HepG2 (cell line): ENCODE data around the gene TBC1D10B. TPM values are rescaled to one million over a fixed set of nuclear protein-coding genes. Genes with fewer than 3 reads are reported as not detected.

Experiments used
- ARNT ChIP-seq: fragments of 450-650 bp; IDR thresholded peaks from 2 replicates; pipeline ENCODE4 v1.6.1; 2017
- BRD4 ChIP-seq: sonication (generic); formaldehyde crosslinking; IDR thresholded peaks from 2 replicates; pipeline ENCODE4 v1.4.0; 2020; ENCODE audit warnings: missing genetic modification reagents
- CHCHD3 ChIP-seq: sonication (generic); formaldehyde crosslinking; IDR thresholded peaks from 2 replicates; pipeline ENCODE4 v1.8.0; 2022; ENCODE audit warnings: mild to moderate bottlenecking, missing genetic modification reagents, moderate library complexity
- ELF4 ChIP-seq: sonication (generic); formaldehyde crosslinking; IDR thresholded peaks from 2 replicates; pipeline ENCODE4 v1.5.0; 2020; ENCODE audit warnings: missing genetic modification reagents, mild to moderate bottlenecking, moderate library complexity, borderline replicate concordance
- HNRNPL ChIP-seq: fragments of 200-400 bp; formaldehyde crosslinking; IDR thresholded peaks from 2 replicates; pipeline ENCODE4 v1.6.1; 2017; ENCODE audit warnings: mild to moderate bottlenecking, low read depth, low read length
- HNRNPUL1 ChIP-seq: fragments of 200-400 bp; formaldehyde crosslinking; IDR thresholded peaks from 2 replicates; pipeline ENCODE4 v1.6.1; 2017; ENCODE audit warnings: low read depth, mild to moderate bottlenecking, low read length, moderate library complexity
- HOXA7 ChIP-seq: sonication (generic); formaldehyde crosslinking; IDR thresholded peaks from 2 replicates; pipeline ENCODE4 v1.8.1; 2022; ENCODE audit warnings: mild to moderate bottlenecking, missing genetic modification reagents, moderate library complexity
- SP2 ChIP-seq: sonication (generic); formaldehyde crosslinking; IDR thresholded peaks from 2 replicates; pipeline ENCODE4 v1.5.1; 2020; ENCODE audit warnings: mild to moderate bottlenecking, missing genetic modification reagents
- TBL1XR1 ChIP-seq: fragments of 150-350 bp; IDR thresholded peaks from 2 replicates; pipeline ENCODE4 v1.6.1; 2014; ENCODE audit warnings: borderline replicate concordance, low read length; ENCODE audit not compliant: partially characterized antibody
- U2AF2 ChIP-seq: fragments of 200-400 bp; formaldehyde crosslinking; IDR thresholded peaks from 2 replicates; pipeline ENCODE4 v1.6.1; 2017; ENCODE audit warnings: low read depth, mild to moderate bottlenecking, low read length
- ZFP1 ChIP-seq: IDR thresholded peaks from 2 replicates; pipeline ENCODE4 v1.6.1; 2016
- ZIK1 ChIP-seq: sonication (generic); formaldehyde crosslinking; IDR thresholded peaks from 2 replicates; pipeline ENCODE4 v1.5.0; 2020; ENCODE audit warnings: mild to moderate bottlenecking, low read depth, missing genetic modification reagents, borderline replicate concordance
- ZNF335 ChIP-seq: sonication (generic); formaldehyde crosslinking; IDR thresholded peaks from 2 replicates; pipeline ENCODE4 v1.4.0; 2020; ENCODE audit warnings: missing genetic modification reagents
- polyA plus RNA-seq, 8 experiments: library from polyadenylated mRNA; depleted of rRNA in 3 of 8; stranded (reverse) in 7 of 8; unstranded in 1 of 8; fragments of >200 nt; fragmentation: Illumina TruSeq in 4 of 8; extraction: Trizol in 4 of 8; gene quantifications; 2 replicates each; pipeline versions ENCODE4 v1.2.1 to v1.2.3, GENCODE V29; 2011 to 2016; ENCODE audit warnings: low read depth in 4 of 8, missing spikeins in 1 of 8, mixed read lengths in 1 of 8; ENCODE audit not compliant: insufficient read depth in 1 of 8
- total RNA-seq, 5 experiments: library from RNA; depleted of rRNA; stranded (reverse); fragments of >200 nt; fragmentation: Illumina TruSeq; extraction: Trizol; gene quantifications; 2 replicates each; pipeline ENCODE4 v1.2.3, GENCODE V29; 2016; ENCODE audit warnings: low read depth in 1 of 5
- TF ChIP-seq, protein P1 (sequence below): sonication (generic); formaldehyde crosslinking; IDR thresholded peaks from 2 replicates; pipeline ENCODE4 v1.4.0; 2020; ENCODE audit warnings: missing genetic modification reagents, mild to moderate bottlenecking, borderline replicate concordance
- TF ChIP-seq, protein P2 (sequence below): sonication (generic); formaldehyde crosslinking; IDR thresholded peaks from 2 replicates; pipeline ENCODE4 v1.4.0; 2020; ENCODE audit warnings: missing genetic modification reagents, borderline replicate concordance
- TF ChIP-seq, protein P3 (sequence below): sonication (generic); formaldehyde crosslinking; conservative IDR thresholded peaks from 2 replicates; pipeline ENCODE4 v1.4.0; 2020; ENCODE audit warnings: missing genetic modification reagents
- TF ChIP-seq, protein P4 (sequence below): sonication (generic); formaldehyde crosslinking; conservative IDR thresholded peaks from 2 replicates; pipeline ENCODE4 v1.8.0; 2022; ENCODE audit warnings: low read depth, missing genetic modification reagents
- TF ChIP-seq, protein P5 (sequence below): IDR thresholded peaks from 2 replicates; pipeline ENCODE4 v1.6.1; 2016; ENCODE audit warnings: mild to moderate bottlenecking

Gene TBC1D10B
- total and polyA plus RNA-seq, 2 of the 13 experiments (the other 11 are each of a cell fraction or from before 2014, with no cell fraction given): 15.7 to 24.8 TPM

DNA sequence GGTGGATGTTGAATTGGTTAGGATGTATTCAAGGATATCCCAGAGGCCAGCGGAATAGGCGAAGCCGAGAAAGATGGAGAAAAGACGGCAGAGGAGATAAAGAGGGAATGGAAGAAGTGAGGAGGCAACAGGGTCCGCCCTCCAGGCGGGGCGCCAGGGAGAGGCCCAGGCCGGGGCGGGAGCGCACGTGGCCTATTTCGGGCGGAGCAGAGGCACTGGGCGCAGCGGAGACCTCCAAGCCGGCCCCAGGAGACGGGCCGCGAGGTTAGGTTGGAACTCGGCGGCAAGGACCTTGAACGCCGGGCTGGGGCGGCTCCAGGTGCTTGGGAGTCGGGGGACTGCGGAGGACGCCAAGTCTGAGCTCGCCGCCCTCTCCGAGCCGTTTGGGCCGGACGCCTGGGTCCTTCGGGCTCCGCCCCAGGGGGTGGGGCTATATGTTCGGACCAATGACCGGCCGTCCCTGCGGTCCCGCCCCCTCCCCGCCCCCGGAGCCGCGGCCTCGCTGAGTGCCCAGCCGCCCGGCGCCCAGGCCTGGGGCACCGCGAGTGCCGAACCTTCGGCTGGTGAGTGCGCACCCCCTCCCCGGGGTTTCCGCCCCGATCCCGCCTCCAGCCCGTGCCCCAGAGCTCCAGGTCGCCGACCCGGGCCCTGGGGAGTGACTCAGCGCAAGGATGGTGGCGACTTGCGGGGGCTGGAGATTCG is 37.0 kb upstream of the TBC1D10B start, which contains the start of gene ZNF771 (continued):
- TF ChIP-seq, protein P1, sequence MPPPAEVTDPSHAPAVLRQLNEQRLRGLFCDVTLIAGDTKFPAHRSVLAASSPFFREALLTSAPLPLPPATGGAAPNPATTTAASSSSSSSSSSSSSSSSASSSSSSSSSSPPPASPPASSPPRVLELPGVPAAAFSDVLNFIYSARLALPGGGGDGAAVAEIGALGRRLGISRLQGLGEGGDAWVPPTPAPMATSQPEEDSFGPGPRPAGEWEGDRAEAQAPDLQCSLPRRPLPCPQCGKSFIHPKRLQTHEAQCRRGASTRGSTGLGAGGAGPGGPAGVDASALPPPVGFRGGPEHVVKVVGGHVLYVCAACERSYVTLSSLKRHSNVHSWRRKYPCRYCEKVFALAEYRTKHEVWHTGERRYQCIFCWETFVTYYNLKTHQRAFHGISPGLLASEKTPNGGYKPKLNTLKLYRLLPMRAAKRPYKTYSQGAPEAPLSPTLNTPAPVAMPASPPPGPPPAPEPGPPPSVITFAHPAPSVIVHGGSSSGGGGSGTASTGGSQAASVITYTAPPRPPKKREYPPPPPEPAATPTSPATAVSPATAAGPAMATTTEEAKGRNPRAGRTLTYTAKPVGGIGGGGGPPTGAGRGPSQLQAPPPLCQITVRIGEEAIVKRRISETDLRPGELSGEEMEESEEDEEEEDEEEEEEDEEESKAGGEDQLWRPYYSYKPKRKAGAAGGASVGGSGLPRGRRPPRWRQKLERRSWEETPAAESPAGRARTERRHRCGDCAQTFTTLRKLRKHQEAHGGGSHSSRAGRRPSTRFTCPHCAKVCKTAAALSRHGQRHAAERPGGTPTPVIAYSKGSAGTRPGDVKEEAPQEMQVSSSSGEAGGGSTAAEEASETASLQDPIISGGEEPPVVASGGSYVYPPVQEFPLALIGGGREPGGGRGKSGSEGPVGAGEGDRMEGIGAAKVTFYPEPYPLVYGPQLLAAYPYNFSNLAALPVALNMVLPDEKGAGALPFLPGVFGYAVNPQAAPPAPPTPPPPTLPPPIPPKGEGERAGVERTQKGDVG (CRISPR knock-in tag): peak; percentile 95; the same call in 1 of the 2 replicates
- TF ChIP-seq U2AF2 (no peak), HNRNPUL1 (no peak), HNRNPL (0 out of 2 replicates have a peak, but pooled peaks have one; percentile 48), ELF4 (CRISPR knock-in tag) (0 out of 2 replicates have a peak, but pooled peaks have one; percentile 70), SP2 (peak; percentile 57), TBL1XR1 (no peak), ZNF335 (peak; percentile 75; the same call in 1 of the 2 replicates), ZIK1 (CRISPR knock-in tag) (peak; percentile 64; the same call in 1 of the 2 replicates), HOXA7 (no peak), ARNT (no peak), ZFP1 (CRISPR knock-in tag) (no peak; the same call in 1 of the 2 replicates), BRD4 (CRISPR knock-in tag) (no peak; the same call in none of the 2 replicates), CHCHD3 (CRISPR knock-in tag) (no peak)
- TF ChIP-seq, protein P2, sequence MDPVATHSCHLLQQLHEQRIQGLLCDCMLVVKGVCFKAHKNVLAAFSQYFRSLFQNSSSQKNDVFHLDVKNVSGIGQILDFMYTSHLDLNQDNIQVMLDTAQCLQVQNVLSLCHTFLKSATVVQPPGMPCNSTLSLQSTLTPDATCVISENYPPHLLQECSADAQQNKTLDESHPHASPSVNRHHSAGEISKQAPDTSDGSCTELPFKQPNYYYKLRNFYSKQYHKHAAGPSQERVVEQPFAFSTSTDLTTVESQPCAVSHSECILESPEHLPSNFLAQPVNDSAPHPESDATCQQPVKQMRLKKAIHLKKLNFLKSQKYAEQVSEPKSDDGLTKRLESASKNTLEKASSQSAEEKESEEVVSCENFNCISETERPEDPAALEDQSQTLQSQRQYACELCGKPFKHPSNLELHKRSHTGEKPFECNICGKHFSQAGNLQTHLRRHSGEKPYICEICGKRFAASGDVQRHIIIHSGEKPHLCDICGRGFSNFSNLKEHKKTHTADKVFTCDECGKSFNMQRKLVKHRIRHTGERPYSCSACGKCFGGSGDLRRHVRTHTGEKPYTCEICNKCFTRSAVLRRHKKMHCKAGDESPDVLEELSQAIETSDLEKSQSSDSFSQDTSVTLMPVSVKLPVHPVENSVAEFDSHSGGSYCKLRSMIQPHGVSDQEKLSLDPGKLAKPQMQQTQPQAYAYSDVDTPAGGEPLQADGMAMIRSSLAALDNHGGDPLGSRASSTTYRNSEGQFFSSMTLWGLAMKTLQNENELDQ (CRISPR knock-in tag): peak; percentile 12; the same call in 1 of the 2 replicates
- TF ChIP-seq, protein P3, sequence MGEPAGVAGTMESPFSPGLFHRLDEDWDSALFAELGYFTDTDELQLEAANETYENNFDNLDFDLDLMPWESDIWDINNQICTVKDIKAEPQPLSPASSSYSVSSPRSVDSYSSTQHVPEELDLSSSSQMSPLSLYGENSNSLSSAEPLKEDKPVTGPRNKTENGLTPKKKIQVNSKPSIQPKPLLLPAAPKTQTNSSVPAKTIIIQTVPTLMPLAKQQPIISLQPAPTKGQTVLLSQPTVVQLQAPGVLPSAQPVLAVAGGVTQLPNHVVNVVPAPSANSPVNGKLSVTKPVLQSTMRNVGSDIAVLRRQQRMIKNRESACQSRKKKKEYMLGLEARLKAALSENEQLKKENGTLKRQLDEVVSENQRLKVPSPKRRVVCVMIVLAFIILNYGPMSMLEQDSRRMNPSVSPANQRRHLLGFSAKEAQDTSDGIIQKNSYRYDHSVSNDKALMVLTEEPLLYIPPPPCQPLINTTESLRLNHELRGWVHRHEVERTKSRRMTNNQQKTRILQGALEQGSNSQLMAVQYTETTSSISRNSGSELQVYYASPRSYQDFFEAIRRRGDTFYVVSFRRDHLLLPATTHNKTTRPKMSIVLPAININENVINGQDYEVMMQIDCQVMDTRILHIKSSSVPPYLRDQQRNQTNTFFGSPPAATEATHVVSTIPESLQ (CRISPR knock-in tag): no peak
- TF ChIP-seq, protein P4, sequence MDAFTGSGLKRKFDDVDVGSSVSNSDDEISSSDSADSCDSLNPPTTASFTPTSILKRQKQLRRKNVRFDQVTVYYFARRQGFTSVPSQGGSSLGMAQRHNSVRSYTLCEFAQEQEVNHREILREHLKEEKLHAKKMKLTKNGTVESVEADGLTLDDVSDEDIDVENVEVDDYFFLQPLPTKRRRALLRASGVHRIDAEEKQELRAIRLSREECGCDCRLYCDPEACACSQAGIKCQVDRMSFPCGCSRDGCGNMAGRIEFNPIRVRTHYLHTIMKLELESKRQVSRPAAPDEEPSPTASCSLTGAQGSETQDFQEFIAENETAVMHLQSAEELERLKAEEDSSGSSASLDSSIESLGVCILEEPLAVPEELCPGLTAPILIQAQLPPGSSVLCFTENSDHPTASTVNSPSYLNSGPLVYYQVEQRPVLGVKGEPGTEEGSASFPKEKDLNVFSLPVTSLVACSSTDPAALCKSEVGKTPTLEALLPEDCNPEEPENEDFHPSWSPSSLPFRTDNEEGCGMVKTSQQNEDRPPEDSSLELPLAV (CRISPR knock-in tag): no peak
- TF ChIP-seq, protein P5, sequence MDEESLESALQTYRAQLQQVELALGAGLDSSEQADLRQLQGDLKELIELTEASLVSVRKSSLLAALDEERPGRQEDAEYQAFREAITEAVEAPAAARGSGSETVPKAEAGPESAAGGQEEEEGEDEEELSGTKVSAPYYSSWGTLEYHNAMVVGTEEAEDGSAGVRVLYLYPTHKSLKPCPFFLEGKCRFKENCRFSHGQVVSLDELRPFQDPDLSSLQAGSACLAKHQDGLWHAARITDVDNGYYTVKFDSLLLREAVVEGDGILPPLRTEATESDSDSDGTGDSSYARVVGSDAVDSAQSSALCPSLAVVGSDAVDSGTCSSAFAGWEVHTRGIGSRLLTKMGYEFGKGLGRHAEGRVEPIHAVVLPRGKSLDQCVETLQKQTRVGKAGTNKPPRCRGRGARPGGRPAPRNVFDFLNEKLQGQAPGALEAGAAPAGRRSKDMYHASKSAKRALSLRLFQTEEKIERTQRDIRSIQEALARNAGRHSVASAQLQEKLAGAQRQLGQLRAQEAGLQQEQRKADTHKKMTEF (CRISPR knock-in tag): peak; percentile 97
